Thyroid gland (tissue), 4 donors: Measurements from ENCODE around the gene DRC1.

Experiments
- POLR2A ChIP-seq, 2 donors: fragments of 450-650 bp; IDR thresholded peaks; one replicate each; pipeline ENCODE4 v1.6.1; 2017; ENCODE audit warnings: antibody characterized with exemption in 2 of 2, mild to moderate bottlenecking in 2 of 2, moderate library complexity in 1 of 2
- TF ChIP-seq, protein P1 (sequence below), 6 experiments: fragments of 200-600 bp in 3 of 6; fragments of 450-650 bp in 3 of 6; sonication (generic) in 3 of 6; IDR thresholded peaks; one replicate each; pipeline ENCODE4 v1.5.1; 2016 to 2019; ENCODE audit warnings: antibody characterized with exemption in 6 of 6, mild to moderate bottlenecking in 2 of 6, inconsistent platforms in 1 of 6, moderate library complexity in 1 of 6

DNA sequence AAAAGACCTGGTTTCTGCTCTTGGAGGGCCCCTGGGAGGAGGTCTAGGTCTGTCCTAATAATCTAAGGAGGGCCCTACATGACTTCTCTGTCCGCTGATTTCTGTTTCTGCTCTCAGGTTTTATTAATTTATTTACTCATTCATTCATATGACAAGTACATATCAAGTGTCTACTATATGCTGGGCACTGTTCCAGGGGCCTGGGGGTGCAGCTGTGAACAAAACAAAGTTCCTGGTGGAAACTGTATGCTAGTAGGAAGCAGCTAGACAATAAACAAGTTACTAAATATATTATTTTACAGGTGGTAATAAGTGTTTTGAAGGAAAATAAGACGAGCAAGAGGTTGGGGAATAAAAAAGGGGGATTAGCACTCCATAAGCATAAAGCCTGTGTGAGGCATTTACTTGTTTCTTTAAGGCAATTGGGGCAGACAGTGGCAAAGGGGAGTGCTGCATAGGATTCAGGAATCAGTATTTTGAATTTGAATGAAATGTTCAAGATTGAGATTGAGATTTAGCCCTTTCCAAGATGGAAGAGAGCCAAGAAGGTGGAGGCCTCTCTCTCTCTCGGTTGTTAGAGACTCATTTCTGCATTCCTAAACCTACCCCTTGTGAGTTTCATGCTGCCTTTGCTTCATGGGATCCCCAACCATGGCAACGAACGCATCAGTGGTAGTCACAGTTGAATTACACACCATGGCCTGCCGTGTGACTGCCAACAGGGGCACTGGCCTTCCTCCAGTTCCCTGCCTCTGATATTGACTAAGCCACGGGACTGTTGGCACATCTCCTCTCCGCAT is 28.3 kb downstream of the DRC1 start:
- TF ChIP-seq, protein P1, sequence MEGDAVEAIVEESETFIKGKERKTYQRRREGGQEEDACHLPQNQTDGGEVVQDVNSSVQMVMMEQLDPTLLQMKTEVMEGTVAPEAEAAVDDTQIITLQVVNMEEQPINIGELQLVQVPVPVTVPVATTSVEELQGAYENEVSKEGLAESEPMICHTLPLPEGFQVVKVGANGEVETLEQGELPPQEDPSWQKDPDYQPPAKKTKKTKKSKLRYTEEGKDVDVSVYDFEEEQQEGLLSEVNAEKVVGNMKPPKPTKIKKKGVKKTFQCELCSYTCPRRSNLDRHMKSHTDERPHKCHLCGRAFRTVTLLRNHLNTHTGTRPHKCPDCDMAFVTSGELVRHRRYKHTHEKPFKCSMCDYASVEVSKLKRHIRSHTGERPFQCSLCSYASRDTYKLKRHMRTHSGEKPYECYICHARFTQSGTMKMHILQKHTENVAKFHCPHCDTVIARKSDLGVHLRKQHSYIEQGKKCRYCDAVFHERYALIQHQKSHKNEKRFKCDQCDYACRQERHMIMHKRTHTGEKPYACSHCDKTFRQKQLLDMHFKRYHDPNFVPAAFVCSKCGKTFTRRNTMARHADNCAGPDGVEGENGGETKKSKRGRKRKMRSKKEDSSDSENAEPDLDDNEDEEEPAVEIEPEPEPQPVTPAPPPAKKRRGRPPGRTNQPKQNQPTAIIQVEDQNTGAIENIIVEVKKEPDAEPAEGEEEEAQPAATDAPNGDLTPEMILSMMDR (IDR thresholded peaks at IDR 0.05): no peak
- TF ChIP-seq POLR2A (IDR thresholded peaks at IDR 0.05): no peak
